Esophagus squamous epithelium (tissue), 5 donors: ENCODE data around the gene SF1. TPM values are rescaled to one million over a fixed set of nuclear protein-coding genes. Genes with fewer than 3 reads are reported as not detected.

ENCODE experiments used
- DNase-seq: peaks from one replicate; lab custom pipeline; 2025; lab: John Stamatoyannopoulos, UW
- H3K27ac ChIP-seq, 4 donors: fragments of 200-600 bp; sonication (generic); one replicate each; pipeline ENCODE4 v1.5.1; 2016 to 2019; ENCODE audit warnings: mild to moderate bottlenecking in 1 of 4
- H3K27me3 ChIP-seq, 4 donors: fragments of 200-600 bp; sonication (generic); 1 replicate in 3 of 4; 2 replicates in 1 of 4; pipeline versions ENCODE4 v1.5.1 to v1.6.0; 2017 to 2021; ENCODE audit warnings: antibody characterized with exemption in 1 of 4
- H3K36me3 ChIP-seq, 3 donors: fragments of 200-600 bp; sonication (generic); one replicate each; pipeline ENCODE4 v1.5.1; 2016 to 2019
- H3K4me1 ChIP-seq, 3 donors: fragments of 200-600 bp; sonication (generic); one replicate each; pipeline ENCODE4 v1.5.1; 2017 to 2019
- H3K4me3 ChIP-seq, 4 donors: fragments of 200-600 bp; sonication (generic); 1 replicate in 3 of 4; 2 replicates in 1 of 4; pipeline ENCODE4 v1.5.1; 2016 to 2019; ENCODE audit warnings: mild to moderate bottlenecking in 2 of 4, moderate library complexity in 1 of 4
- H3K9me3 ChIP-seq, 3 donors: fragments of 200-600 bp; sonication (generic); one replicate each; pipeline ENCODE4 v1.5.1; 2016 to 2019
- POLR2A ChIP-seq, 4 donors: fragments of 450-650 bp; IDR thresholded peaks; one replicate each; pipeline ENCODE4 v1.6.1; 2017; ENCODE audit warnings: antibody characterized with exemption in 4 of 4, mild to moderate bottlenecking in 4 of 4, moderate library complexity in 3 of 4
- WGBS, 2 donors: methylation state at CpG; one replicate each; pipeline ENCODE4 v1.1.5; 2018; 5-methylcytosine and 5-hydroxymethylcytosine counted together
- intact Hi-C: fragments of 100-400 bp; cut with DNase I; formaldehyde crosslinking; loops from one replicate; pipeline ENCODE4 v1.15.0; 2022
- total RNA-seq, 4 donors: library from RNA; depleted of rRNA; stranded (reverse); fragments of >200 nt; gene quantifications; one replicate each; pipeline ENCODE4 v1.1.0, GENCODE V29; 2016
- TF ChIP-seq, protein P1 (sequence below), 6 experiments: fragments of 450-650 bp in 4 of 6; fragments of 200-600 bp in 2 of 6; sonication (generic) in 2 of 6; IDR thresholded peaks; one replicate each; pipeline ENCODE4 v1.5.1; 2016 to 2019; ENCODE audit warnings: antibody characterized with exemption in 6 of 6, mild to moderate bottlenecking in 4 of 6, moderate library complexity in 4 of 6
- donor health status: DM: yes; HTN: yes; CAD: no.

Gene SF1
- total RNA-seq, 4 donors from 2014 or later: 136 to 292 (median 223) TPM

DNA sequence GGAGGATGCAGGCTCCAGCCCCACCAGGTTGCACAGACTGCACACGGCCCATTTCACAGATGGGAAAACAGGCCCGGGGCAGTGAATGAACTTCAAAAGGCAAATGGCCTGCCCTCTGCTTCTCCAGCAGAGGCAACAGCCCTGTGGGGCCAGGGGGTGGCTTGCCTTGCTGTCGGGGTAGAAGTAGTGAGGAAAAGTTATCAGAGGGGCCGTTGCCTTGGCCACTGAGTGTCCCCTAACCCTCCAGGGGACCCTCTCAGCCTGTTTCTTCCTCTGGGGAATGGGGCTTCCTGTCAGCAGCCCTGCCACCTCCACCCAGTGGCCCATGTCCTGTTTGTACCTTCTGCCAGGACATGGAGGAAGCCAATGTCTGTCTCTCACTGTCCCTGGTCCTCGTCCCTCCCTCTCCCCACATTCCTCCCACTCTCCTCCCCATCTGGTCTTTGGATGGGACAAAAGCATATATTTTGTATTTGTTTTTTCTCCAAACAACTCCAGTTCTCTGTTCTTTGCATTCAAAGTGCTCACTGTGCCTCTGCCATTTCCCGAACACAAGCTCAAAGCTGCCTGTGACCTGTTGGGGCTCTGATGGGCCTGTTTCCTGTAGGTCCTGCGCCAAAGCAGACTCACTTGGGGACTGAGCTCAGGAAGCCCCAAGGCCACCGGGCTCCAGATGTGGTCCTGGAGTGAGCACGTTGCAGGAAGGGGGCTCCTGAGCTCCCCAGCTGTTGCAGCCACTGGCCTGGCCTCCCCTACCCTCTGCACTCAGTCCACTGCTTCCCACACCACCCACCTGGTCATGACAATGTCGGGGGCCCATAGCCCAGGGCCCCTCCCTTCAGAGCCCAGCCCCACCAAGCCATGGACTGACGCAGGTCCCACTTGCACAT, 15.2 kb upstream of the SF1 start:
- no peaks in the 10 kb centered on the region for H3K4me1 ChIP-seq
- no peak overlapping the region for H3K4me3 ChIP-seq
- intact Hi-C loops: no loop called here
- no peaks in the 10 kb centered on the region for H3K27me3 ChIP-seq
- DNase-seq: no peak
- TF ChIP-seq, protein P1, sequence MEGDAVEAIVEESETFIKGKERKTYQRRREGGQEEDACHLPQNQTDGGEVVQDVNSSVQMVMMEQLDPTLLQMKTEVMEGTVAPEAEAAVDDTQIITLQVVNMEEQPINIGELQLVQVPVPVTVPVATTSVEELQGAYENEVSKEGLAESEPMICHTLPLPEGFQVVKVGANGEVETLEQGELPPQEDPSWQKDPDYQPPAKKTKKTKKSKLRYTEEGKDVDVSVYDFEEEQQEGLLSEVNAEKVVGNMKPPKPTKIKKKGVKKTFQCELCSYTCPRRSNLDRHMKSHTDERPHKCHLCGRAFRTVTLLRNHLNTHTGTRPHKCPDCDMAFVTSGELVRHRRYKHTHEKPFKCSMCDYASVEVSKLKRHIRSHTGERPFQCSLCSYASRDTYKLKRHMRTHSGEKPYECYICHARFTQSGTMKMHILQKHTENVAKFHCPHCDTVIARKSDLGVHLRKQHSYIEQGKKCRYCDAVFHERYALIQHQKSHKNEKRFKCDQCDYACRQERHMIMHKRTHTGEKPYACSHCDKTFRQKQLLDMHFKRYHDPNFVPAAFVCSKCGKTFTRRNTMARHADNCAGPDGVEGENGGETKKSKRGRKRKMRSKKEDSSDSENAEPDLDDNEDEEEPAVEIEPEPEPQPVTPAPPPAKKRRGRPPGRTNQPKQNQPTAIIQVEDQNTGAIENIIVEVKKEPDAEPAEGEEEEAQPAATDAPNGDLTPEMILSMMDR (IDR thresholded peaks at IDR 0.05): no peak
- TF ChIP-seq POLR2A (IDR thresholded peaks at IDR 0.05): no peak
- H3K27ac ChIP-seq: peak overlapping the region in 2 of 4 donors; percentile 14 to 21
- no peaks in the 10 kb centered on the region for H3K9me3 ChIP-seq
- WGBS, 2 donors: 63 to 72% methylated on average over 9 to 10 of the region's 11 CpGs
- peaks cover 0 to 40% (median 0%) of the 10 kb centered on the region in 3 donors for H3K36me3 ChIP-seq

DNA sequence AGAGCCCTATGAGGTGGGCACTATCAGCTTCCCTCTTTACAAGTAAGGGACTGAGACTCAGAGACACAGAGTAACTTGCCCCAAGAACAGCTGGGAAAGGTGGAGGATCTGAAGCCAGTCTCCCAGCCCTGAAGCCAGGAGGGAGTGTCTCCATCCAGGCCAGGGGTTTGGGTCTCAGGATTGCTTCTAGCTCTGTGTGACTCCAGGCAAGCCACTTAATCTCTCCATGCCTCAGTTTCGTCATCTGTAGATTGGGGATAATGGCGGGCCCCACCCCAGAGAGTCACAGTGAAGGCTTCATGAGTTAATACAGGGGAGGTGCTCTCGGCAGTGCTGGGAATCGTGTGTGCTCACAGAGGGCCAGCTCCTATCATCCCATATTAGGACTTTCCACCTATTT, 14.1 kb upstream of the SF1 start:
- no peaks in the 10 kb centered on the region for H3K9me3 ChIP-seq
- intact Hi-C loops: no loop called here
- H3K4me3 ChIP-seq: no peak overlapping the region
- peaks cover 0 to 4% (median 0%) of the 10 kb centered on the region in 3 donors for H3K4me1 ChIP-seq
- DNase-seq: no peak
- H3K36me3 ChIP-seq: peaks cover 0 to 34% (median 0%) of the 10 kb centered on the region in 3 donors
- no peaks in the 10 kb centered on the region for H3K27me3 ChIP-seq
- WGBS, 2 donors: 75% methylated on average over 3 of the region's 4 CpGs; no CpG with 5 or more reads in 1 of the 2 donors
- TF ChIP-seq, protein P1 (IDR thresholded peaks at IDR 0.05): no peak
- no peak for TF ChIP-seq POLR2A (IDR thresholded peaks at IDR 0.05)
- no peak overlapping the region for H3K27ac ChIP-seq

DNA sequence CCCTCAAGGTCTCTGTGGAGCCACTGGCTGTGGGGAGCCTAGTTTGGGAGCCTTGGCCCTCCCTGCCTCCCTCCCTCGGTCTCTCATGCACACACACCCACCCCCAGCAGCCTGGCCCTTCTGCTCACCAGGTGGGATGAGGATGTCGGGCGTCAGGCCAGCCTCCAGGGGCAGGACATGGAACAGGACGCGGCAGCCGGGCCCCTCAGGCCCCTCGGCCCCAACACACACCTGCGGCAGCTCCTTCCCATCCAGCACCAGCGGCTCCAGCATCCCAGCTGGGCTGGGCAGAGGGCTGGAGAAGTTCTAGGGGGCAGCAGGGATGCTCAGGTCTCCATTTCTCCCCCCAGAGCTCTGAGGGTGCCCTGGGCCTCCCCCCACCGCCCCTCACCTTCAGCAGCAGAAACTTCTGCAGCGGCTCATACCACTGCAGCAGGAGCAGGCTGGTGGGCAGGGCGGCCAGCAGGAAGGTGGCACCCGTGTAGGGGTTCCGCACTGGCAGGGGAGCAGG, 13.5 kb upstream of the SF1 start:
- Histone ChIP-seq H3K4me3 (no peak overlapping the region), H3K36me3 (peaks cover 0 to 28% (median 0%) of the 10 kb centered on the region in 3 donors), H3K27ac (no peak overlapping the region), H3K27me3 (no peaks in the 10 kb centered on the region), H3K4me1 (peaks cover 0 to 6% (median 0%) of the 10 kb centered on the region in 3 donors), H3K9me3 (no peaks in the 10 kb centered on the region)
- 100% methylated on average over 1 of the region's 14 CpGs; no CpG with 5 or more reads in 1 of the 2 donors for WGBS, 2 donors
- intact Hi-C loops: no loop called here
- no peak for DNase-seq
- TF ChIP-seq, protein P1 (IDR thresholded peaks at IDR 0.05): no peak
- no peak for TF ChIP-seq POLR2A (IDR thresholded peaks at IDR 0.05)

DNA sequence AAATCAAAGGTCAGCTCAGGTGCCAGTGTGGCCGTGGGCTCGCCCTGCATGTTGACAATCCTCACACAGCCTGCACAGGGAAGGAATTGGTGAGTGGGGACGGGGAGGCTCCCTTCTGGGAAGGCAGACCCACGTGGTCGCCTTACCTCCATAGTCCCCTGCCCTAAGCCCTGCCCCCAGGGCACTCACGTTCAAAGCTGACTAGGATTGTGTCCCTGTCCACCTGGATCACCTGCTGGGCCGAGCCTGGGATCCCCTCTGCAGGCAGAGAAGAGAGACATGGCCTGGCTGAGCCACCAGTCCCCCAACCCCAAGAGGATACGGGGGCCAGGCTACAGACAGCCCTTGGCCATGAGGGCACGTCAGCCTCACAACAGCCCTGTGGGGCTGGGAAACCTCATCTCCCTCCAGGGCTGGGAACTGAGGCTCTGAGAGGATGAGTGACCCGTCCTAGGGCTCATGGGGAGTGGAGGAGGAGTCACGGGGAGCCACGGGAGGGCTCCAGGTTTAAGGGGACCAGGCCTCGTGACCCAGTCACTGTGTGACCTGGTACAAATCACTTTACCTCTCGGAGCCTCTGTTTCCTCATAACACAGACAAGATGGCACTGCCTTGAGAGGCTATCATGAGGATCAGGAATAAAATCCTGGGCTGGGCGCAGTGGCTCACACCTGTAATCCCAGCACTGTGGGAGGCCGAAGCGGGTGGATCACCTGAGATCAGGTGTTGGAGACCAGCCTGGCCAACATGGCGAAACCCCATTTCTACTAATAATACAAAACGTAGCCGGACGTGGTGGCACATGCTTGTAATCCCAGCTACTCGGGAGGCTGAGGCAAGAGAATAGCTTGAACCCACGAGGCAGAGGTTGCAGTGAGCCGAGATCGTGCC, 12.1 kb upstream of the SF1 start:
- H3K36me3 ChIP-seq: peaks cover 0 to 17% (median 0%) of the 10 kb centered on the region in 3 donors
- H3K4me1 ChIP-seq: peaks cover 0 to 6% (median 0%) of the 10 kb centered on the region in 3 donors
- no peaks in the 10 kb centered on the region for H3K9me3 ChIP-seq
- intact Hi-C loops: no loop called here
- no peaks in the 10 kb centered on the region for H3K27me3 ChIP-seq
- no peak overlapping the region for H3K27ac ChIP-seq
- no peak overlapping the region for H3K4me3 ChIP-seq
- DNase-seq: no peak
- TF ChIP-seq, protein P1 (IDR thresholded peaks at IDR 0.05): no peak
- TF ChIP-seq POLR2A (IDR thresholded peaks at IDR 0.05): no peak
- 90 to 95% methylated on average over 6 to 14 of the region's 25 CpGs for WGBS, 2 donors
